GM12801 (cell line): Measurements from ENCODE around the gene SIX1.

Experiments
- CTCF ChIP-seq: IDR thresholded peaks from one replicate; pipeline ENCODE4 v1.5.1; 2011; ENCODE audit warnings: control low read depth; ENCODE audit not compliant: insufficient read length; ENCODE audit errors: extremely low read depth

Gene SIX1

GRCh38 chr14:60679566-60680258 lies 30.4 kb upstream of the SIX1 start:
- TF ChIP-seq CTCF, result no peak

- TF ChIP-seq CTCF, result no peak
These were observed 28.4 kb upstream of the SIX1 start for GRCh38 chr14:60677701-60678100.

GRCh38 chr14:60670989-60671388 lies 21.7 kb upstream of the SIX1 start:
- TF ChIP-seq CTCF, result no peak

GRCh38 chr14:60668431-60669112 lies 19.3 kb upstream of the SIX1 start:
- no peak for TF ChIP-seq CTCF

- TF ChIP-seq CTCF, result no peak
These were observed 15.9 kb upstream of the SIX1 start for GRCh38 chr14:60665177-60665550.

GRCh38 chr14:60662982-60663381 lies 13.7 kb upstream of the SIX1 start:
- no peak for TF ChIP-seq CTCF

GRCh38 chr14:60661721-60662120 lies 12.4 kb upstream of the SIX1 start:
- TF ChIP-seq CTCF, result no peak
